NCI-H2227 treated with DMSO at 0.1 percent for 48 hours (cell line): ENCODE data around the gene GPX8.

Experiments used
- DNase-seq: peaks from one replicate; lab custom pipeline; 2025; lab: John Stamatoyannopoulos, UW

GPX8 gene

GRCh38 chr5:55172937-55173686 lies 13.1 kb downstream of the GPX8 start, which contains the start of gene CDC20B:
TSS of gene CDC20B (minus strand) at chr5:55173177. CDS start at chr5:55173000, 177 bp downstream.
- peak; percentile 56 for DNase-seq

DNA sequence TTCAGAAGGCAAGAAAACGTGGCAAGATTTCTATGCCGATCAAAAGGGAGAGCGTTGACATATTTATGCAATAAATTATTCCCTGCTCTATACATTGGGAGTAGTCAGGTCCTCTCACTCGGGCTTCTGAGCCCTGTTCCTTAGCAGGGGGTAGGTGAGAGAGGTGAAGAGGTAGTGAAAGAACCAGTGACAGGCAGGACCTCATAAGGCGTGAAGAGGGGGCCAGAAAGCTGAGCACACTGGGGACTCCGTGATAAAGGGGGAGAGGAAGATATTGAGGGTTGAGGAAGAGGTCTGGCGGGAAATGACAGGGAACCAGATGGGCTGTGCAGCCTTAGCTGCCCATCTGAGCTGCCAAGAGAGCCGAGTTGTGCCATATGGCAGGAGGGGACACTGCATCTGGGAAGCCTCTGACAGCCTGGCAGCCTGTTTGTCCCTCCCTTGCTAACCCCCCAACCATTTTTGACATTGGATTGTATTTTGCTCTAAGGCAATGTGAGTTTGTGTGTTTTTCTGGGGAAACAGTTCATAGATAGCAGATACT lies 13.8 kb downstream of the GPX8 start:
- DNase-seq, result peak; percentile 46

GRCh38 chr5:55175781-55176175 lies 15.8 kb downstream of the GPX8 start:
- no peak for DNase-seq

DNA sequence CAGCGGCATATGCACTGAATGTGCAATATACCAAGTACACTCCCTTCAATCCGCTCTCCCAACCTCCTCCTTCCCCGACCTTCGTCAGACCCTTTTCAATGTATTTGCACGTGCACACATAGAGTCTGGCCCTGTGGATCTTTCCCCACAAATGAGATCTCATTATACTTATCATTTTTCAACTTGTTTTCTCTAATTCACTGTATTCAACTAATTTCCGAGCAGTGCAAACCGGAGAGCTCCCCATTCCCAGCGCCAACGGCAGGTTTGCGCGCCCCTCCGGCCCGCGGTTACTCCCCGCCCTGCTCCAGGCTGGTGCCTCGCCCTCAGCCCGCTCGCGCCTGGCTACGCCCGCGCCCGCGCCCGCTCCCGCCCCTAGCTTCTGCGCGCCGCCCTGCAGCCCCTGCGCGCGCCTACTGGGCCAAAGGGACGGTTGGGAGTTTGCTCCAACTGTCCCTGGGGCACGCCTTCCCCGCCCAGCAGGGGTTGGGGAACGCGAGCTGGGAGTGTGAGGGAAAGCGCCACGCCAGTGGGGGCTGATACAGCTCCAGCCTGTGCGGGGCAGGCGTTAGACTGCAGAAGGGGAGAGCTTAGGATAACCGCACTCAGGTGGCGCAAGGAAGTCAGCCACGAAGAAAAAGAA lies 16.3 kb downstream of the GPX8 start:
- peak; percentile 25 for DNase-seq

DNA sequence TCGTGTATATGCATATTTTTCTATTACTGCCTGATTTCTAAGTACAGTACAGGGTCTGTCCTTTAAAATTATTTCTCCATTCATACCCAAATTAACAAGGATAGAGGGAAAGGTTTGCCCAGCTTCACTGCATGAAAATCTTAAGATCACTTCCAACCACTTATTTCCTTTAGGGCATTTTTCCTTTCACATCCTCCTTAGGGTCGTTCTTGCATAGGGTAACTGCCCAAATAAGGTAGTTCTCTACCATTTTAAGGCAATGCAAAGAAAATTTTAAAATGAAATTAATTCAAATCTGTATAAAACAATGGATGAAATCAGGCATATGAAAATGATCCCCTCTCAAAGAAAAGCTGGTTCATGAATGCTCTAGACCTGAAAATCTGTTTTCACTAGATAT lies 17.1 kb downstream of the GPX8 start:
- DNase-seq, result no peak

DNA sequence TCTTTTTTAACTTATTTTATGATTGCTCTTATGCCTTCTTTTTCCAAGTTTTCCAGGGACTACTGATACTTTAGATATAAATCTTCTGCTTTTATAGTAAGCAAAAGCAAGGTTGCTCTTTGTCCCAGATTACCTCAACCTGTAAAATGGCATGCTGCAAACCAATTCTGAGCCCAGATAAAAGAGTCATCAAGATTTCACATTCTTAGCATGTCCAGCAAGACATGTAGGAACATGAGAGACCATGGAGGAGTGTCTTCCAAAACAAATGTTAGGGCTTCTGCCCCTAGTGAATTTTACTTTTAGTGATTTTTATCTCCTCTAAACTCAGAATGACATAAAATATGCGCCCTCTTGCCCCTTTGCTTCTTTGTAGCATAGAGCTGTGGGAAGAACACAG lies 20.0 kb downstream of the GPX8 start:
- no peak for DNase-seq

DNA sequence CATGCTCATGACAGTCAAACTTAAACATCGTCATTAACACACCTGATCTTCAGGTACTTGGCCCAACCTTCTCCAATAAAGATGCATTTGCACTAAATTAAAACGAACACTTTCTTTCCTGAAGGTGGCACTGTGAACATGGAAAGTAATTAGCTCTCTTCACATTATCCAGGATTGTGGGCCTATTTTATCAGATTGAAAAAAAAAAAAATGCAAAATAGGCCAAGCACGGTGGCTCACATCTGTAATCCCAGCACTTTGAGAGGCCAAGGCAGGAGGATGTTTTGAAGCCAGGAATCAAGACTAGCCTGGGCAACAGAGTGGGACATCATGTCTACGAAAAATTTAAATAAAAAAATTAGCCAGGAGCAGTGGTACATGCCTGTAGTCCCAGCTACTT lies 27.4 kb downstream of the GPX8 start:
- no peak for DNase-seq

DNA sequence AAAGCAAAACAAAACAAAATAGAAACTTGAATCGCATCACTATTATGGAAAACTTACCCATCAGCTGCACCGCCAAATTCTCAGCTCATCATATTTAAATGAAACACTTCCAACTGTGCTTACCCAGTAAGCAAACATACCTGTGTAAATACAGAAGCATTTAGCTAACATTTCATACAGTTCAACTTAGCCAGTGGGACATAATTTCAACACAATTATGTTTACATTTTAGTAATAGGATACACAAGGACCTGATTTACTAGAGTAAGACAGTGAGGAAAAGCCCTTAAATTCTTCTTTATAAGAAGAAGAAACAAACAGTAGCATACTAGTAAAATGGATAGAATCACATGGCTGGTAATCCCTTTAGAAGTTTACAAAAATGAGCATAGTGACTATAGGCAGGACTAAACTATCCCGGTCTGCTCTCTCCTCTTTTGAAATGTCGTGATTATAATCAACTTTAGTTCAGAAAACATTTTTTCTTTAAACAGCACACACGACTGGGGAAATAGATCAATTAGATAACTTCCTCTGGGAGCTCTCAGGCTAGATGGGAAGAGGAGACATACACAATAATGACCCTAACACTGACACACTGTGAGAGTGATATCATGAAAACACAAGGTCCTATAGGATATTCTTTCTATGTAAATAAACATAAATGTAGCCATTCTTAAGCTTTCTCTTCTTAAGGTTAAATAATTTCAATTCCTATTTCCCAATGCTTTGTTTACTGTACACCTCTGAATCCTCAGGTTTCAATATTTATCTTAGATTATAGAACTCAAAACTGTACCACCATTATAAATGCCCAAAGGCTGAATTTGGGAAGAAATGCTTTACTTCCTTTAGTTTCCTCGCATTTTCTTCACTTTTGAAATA lies 28.9 kb downstream of the GPX8 start:
- no peak for DNase-seq

GRCh38 chr5:55191165-55191564 lies 31.2 kb downstream of the GPX8 start:
- DNase-seq, result no peak

GRCh38 chr5:55205001-55205400 lies 45.0 kb downstream of the GPX8 start:
- DNase-seq, result no peak

DNA sequence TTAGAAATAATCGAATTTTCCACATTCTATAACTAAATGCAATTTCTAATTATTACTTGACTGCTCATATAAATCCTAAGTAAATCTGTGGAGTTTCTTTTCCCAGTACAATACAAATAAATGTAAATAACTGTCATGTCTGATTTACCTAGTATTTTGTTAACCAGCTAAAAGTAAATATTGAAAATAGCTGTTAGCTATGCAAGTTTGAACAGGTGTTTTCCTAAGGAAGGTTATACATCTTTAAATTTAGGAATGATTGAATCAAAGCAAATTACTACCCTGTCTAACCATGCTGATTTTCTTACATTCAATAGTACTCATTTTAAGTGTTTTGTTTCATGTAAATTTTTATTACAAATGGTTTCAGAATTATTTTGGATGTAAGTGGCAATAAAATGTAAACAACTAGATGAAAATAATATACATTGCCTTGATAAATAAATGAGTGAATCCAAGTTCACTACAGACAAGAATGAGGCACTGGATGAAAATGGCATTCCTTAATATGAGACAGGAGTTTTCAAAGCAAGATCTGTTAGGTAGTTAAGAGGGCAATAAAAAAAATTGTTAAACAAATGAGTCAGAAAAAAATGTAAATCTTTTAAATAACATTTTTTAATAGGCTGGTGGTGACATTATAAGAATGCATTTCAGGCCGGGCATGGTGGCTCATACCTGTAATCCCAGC lies 51.4 kb downstream of the GPX8 start:
- no peak for DNase-seq
